Caki2 (cell line): ENCODE data around the gene TMEM147. TPM values are rescaled to one million over a fixed set of nuclear protein-coding genes. Genes with fewer than 3 reads are reported as not detected.
"Not testable (repeated sequence)": the region's sequence is repeated elsewhere in the genome, so short reads cannot be mapped to it uniquely, and the experiment has no call there.

Experiments used
- DNase-seq: peaks from one replicate; pipeline ENCODE4 v3.0.0-alpha.2; 2015; ENCODE audit warnings: low read depth
- in situ Hi-C: cut with HindIII; loops from 2 replicates; pipeline ENCODE4 v1.10.0; 2016; ENCODE audit warnings: low sequenced_read_pairs, low pct_unique_long_range_greater_than_20kb, mixed read lengths
- total RNA-seq: library from RNA; depleted of rRNA; stranded (reverse); fragments of >200 nt; shearing (Covaris generic); gene quantifications from 2 replicates; pipeline ENCODE4 v1.2.3, GENCODE V29; 2014; ENCODE audit warnings: low replicate concordance; rRNA removed

TMEM147 gene
- total RNA-seq, 1 experiment from 2014 or later: 218 TPM

GRCh38 chr19:35587321-35587720, 41.9 kb downstream of the TMEM147 start:
- no peak for DNase-seq
- in situ Hi-C loops: no loop called here

- in situ Hi-C loops: no loop called here
- no peak for DNase-seq
Observed at GRCh38 chr19:35590875-35591274, 45.4 kb downstream of the TMEM147 start.

GRCh38 chr19:35592226-35592625, 46.8 kb downstream of the TMEM147 start:
- in situ Hi-C loops: no loop called here
- DNase-seq: no peak

- in situ Hi-C loops, DNase-seq: not testable (repeated sequence)
Observed at GRCh38 chr19:35595026-35595425, 49.6 kb downstream of the TMEM147 start.

GRCh38 chr19:35595928-35596327, 50.5 kb downstream of the TMEM147 start:
- no peak for DNase-seq
- in situ Hi-C loops: no loop called here

GRCh38 chr19:35596366-35596999, 51.1 kb downstream of the TMEM147 start:
- in situ Hi-C loops: no loop called here
- DNase-seq: peak; percentile 48

Other genes starting within 250 kb of the TMEM147 start
- gene CD22, start 216.4 kb upstream of the TMEM147 start, total RNA-seq: 15.4 and 20.6 TPM in 2 replicates
- gene FFAR1, start 197.7 kb upstream of the TMEM147 start, total RNA-seq: 1.7 and 6.1 TPM in 2 replicates
- gene FFAR3, start 187.2 kb upstream of the TMEM147 start, total RNA-seq: not detected in 2 replicates
- not detected in 2 replicates for gene GPR42, start 174.6 kb upstream of the TMEM147 start, total RNA-seq
- not detected in 2 replicates for gene FFAR2, start 97.4 kb upstream of the TMEM147 start, total RNA-seq
- not detected in 2 replicates for gene KRTDAP, start 55.2 kb upstream of the TMEM147 start, total RNA-seq
- not detected in 2 replicates for gene DMKN, start 32.0 kb upstream of the TMEM147 start, total RNA-seq
- not detected in 2 replicates for gene SBSN, start 17.3 kb upstream of the TMEM147 start, total RNA-seq
- gene GAPDHS, start 12.2 kb upstream of the TMEM147 start, total RNA-seq: not detected in 2 replicates
- not detected in 2 replicates for gene ATP4A, start 18.0 kb downstream of the TMEM147 start, total RNA-seq
- not detected in 2 replicates for gene PMIS2, start 40.5 kb downstream of the TMEM147 start, total RNA-seq
- 28.8 and 34.4 TPM in 2 replicates for gene HAUS5, start 67.1 kb downstream of the TMEM147 start, total RNA-seq
- gene RBM42, start 83.4 kb downstream of the TMEM147 start, total RNA-seq: 171 and 180 TPM in 2 replicates
- gene ETV2, start 96.1 kb downstream of the TMEM147 start, total RNA-seq: 0.64 TPM in 1 of 2 replicates, not detected in the other
- gene COX6B1, start 102.7 kb downstream of the TMEM147 start, total RNA-seq: 438 and 558 TPM in 2 replicates
- gene UPK1A, start 120.9 kb downstream of the TMEM147 start, total RNA-seq: not detected in 2 replicates
- gene ZBTB32, start 158.9 kb downstream of the TMEM147 start, total RNA-seq: not detected in 2 replicates
- gene KMT2B, start 172.4 kb downstream of the TMEM147 start, total RNA-seq: 2.8 and 12.9 TPM in 2 replicates
- gene IGFLR1, start 196.8 kb downstream of the TMEM147 start, total RNA-seq: 10.1 and 18.1 TPM in 2 replicates
- 7.1 and 14.1 TPM in 2 replicates for gene U2AF1L4, start 199.8 kb downstream of the TMEM147 start, total RNA-seq
- 151 and 186 TPM in 2 replicates for gene PSENEN, start 200.0 kb downstream of the TMEM147 start, total RNA-seq
- 7.4 and 15.5 TPM in 2 replicates for gene LIN37, start 202.9 kb downstream of the TMEM147 start, total RNA-seq
- gene HSPB6, start 211.4 kb downstream of the TMEM147 start, total RNA-seq: not detected in 2 replicates
- 8.0 and 9.8 TPM in 2 replicates for gene PROSER3, start 212.6 kb downstream of the TMEM147 start, total RNA-seq
- gene ARHGAP33, start 229.9 kb downstream of the TMEM147 start, total RNA-seq: 2.2 and 3.5 TPM in 2 replicates